ENCODE results near the gene UGCG. TPM values are rescaled to one million over a fixed set of nuclear protein-coding genes. Genes with fewer than 3 reads are reported as not detected.
"Not testable (repeated sequence)": the region's sequence is repeated elsewhere in the genome, so short reads cannot be mapped to it uniquely, and the experiment has no call there.

The UGCG gene
- polyA plus RNA-seq, 4 donors = 61.4 to 80.0 (median 72.5) TPM

- DNase-seq (ENCODE audit: low read depth in 4 of 4, low spot score in 2 of 4) = not testable (repeated sequence)
Measured at GRCh38 chr9:111948109-111948508, 51.5 kb downstream of the UGCG start.

- no peak for DNase-seq (ENCODE audit: low read depth in 4 of 4, low spot score in 2 of 4)
Measured at GRCh38 chr9:111948951-111949350, 52.3 kb downstream of the UGCG start.

GRCh38 chr9:111949919-111950318 is 53.3 kb downstream of the UGCG start:
- DNase-seq (ENCODE audit: low read depth in 4 of 4, low spot score in 2 of 4) = no peak

GRCh38 chr9:111952559-111952958 is 55.9 kb downstream of the UGCG start:
- no peak for DNase-seq (ENCODE audit: low read depth in 4 of 4, low spot score in 2 of 4)

- no peak for DNase-seq (ENCODE audit: low read depth in 4 of 4, low spot score in 2 of 4)
Measured at GRCh38 chr9:111953444-111953843, 56.8 kb downstream of the UGCG start.

GRCh38 chr9:111955048-111955447 is 58.4 kb downstream of the UGCG start:
- DNase-seq (ENCODE audit: low read depth in 4 of 4, low spot score in 2 of 4) = no peak

- peak in 3 of 4 donors; percentile 24 to 74 (median 34) for DNase-seq (ENCODE audit: low read depth in 4 of 4, low spot score in 2 of 4)
Measured at GRCh38 chr9:111957856-111958631, 61.4 kb downstream of the UGCG start.

- DNase-seq (ENCODE audit: low read depth in 4 of 4, low spot score in 2 of 4) = no peak
Measured at GRCh38 chr9:111959468-111960359, 63.1 kb downstream of the UGCG start.

GRCh38 chr9:111960485-111960884 is 63.9 kb downstream of the UGCG start:
- DNase-seq (ENCODE audit: low read depth in 4 of 4, low spot score in 2 of 4) = not testable (repeated sequence)

- DNase-seq (ENCODE audit: low read depth in 4 of 4, low spot score in 2 of 4) = no peak
Measured at GRCh38 chr9:111961009-111961408, 64.4 kb downstream of the UGCG start.

- DNase-seq (ENCODE audit: low read depth in 4 of 4, low spot score in 2 of 4) = no peak
Measured at GRCh38 chr9:111961575-111961974, 65.0 kb downstream of the UGCG start.

GRCh38 chr9:111962021-111962420 is 65.4 kb downstream of the UGCG start:
- DNase-seq (ENCODE audit: low read depth in 4 of 4, low spot score in 2 of 4) = no peak

- no peak for DNase-seq (ENCODE audit: low read depth in 4 of 4, low spot score in 2 of 4)
Measured at GRCh38 chr9:111963995-111964394, 67.4 kb downstream of the UGCG start.

- no peak for DNase-seq (ENCODE audit: low read depth in 4 of 4, low spot score in 2 of 4)
Measured at GRCh38 chr9:111965566-111966019, 69.0 kb downstream of the UGCG start.

GRCh38 chr9:111966124-111966723 is 69.6 kb downstream of the UGCG start:
- no peak for DNase-seq (ENCODE audit: low read depth in 4 of 4, low spot score in 2 of 4)

- no peak for DNase-seq (ENCODE audit: low read depth in 4 of 4, low spot score in 2 of 4)
Measured at GRCh38 chr9:111966861-111967291, 70.3 kb downstream of the UGCG start.

GRCh38 chr9:111967621-111968020 is 71.0 kb downstream of the UGCG start:
- no peak for DNase-seq (ENCODE audit: low read depth in 4 of 4, low spot score in 2 of 4)

- DNase-seq (ENCODE audit: low read depth in 4 of 4, low spot score in 2 of 4) = no peak
Measured at GRCh38 chr9:111969061-111969460, 72.4 kb downstream of the UGCG start.

- no peak for DNase-seq (ENCODE audit: low read depth in 4 of 4, low spot score in 2 of 4)
Measured at GRCh38 chr9:111969622-111970021, 73.0 kb downstream of the UGCG start.

- no peak for DNase-seq (ENCODE audit: low read depth in 4 of 4, low spot score in 2 of 4)
Measured at GRCh38 chr9:111970827-111971226, 74.2 kb downstream of the UGCG start.

- DNase-seq (ENCODE audit: low read depth in 4 of 4, low spot score in 2 of 4) = no peak
Measured at GRCh38 chr9:111974092-111974681, 77.6 kb downstream of the UGCG start.
